Vagina (tissue), 2 donors: ENCODE measurements around the gene APBA1.

Experiments
- POLR2A ChIP-seq, 2 donors: fragments of 450-650 bp; IDR thresholded peaks; one replicate each; pipeline ENCODE4 v1.6.1; 2017; ENCODE audit warnings: antibody characterized with exemption in 2 of 2, mild to moderate bottlenecking in 2 of 2, moderate library complexity in 2 of 2
- POLR2AphosphoS5 ChIP-seq, 2 donors: sonication (generic); formaldehyde crosslinking; IDR thresholded peaks; one replicate each; pipeline ENCODE4 v1.9.0; 2017; ENCODE audit warnings: antibody characterized with exemption in 2 of 2, mild to moderate bottlenecking in 2 of 2, low read depth in 1 of 2; ENCODE audit not compliant: insufficient read depth in 1 of 2
- TF ChIP-seq, protein P1 (sequence below), 3 experiments: fragments of 450-650 bp in 2 of 3; fragments of 200-600 bp in 1 of 3; sonication (generic) in 1 of 3; IDR thresholded peaks; one replicate each; pipeline ENCODE4 v1.5.1; 2017 to 2019; ENCODE audit warnings: antibody characterized with exemption in 3 of 3, mild to moderate bottlenecking in 2 of 3, moderate library complexity in 2 of 3

- TF ChIP-seq, protein P1, sequence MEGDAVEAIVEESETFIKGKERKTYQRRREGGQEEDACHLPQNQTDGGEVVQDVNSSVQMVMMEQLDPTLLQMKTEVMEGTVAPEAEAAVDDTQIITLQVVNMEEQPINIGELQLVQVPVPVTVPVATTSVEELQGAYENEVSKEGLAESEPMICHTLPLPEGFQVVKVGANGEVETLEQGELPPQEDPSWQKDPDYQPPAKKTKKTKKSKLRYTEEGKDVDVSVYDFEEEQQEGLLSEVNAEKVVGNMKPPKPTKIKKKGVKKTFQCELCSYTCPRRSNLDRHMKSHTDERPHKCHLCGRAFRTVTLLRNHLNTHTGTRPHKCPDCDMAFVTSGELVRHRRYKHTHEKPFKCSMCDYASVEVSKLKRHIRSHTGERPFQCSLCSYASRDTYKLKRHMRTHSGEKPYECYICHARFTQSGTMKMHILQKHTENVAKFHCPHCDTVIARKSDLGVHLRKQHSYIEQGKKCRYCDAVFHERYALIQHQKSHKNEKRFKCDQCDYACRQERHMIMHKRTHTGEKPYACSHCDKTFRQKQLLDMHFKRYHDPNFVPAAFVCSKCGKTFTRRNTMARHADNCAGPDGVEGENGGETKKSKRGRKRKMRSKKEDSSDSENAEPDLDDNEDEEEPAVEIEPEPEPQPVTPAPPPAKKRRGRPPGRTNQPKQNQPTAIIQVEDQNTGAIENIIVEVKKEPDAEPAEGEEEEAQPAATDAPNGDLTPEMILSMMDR (IDR thresholded peaks at IDR 0.05) = no peak
- TF ChIP-seq POLR2A (IDR thresholded peaks at IDR 0.05) (no peak), POLR2AphosphoS5 (IDR thresholded peaks at IDR 0.05; ENCODE audit: insufficient read depth in 1 of 2, low read depth in 1 of 2) (no peak)
Observed at GRCh38 chr9:69469136-69469535, 203.0 kb downstream of the APBA1 start.
